ENCODE results near the gene HCN1.
"Not testable (repeated sequence)": the region's sequence is repeated elsewhere in the genome, so short reads cannot be mapped to it uniquely, and the experiment has no call there.

Gene HCN1

GRCh38 chr5:45444856-45445255 lies 251.3 kb downstream of the HCN1 start:
- H3K4me1 ChIP-seq (ENCODE audit: control extremely low read depth in 1 of 4, control insufficient read depth in 4 of 4, insufficient read depth in 4 of 4, low read length in 3 of 4); CTCF ChIA-PET; DNase-seq; H3K36me3 ChIP-seq (ENCODE audit: control insufficient read depth in 4 of 4, insufficient read depth in 4 of 4, low read length in 3 of 4); H3K27ac ChIP-seq (ENCODE audit: insufficient read depth in 1 of 2, low read depth in 1 of 2, low read length in 2 of 2, poor library complexity in 1 of 2, severe bottlenecking in 2 of 2); H3K9me3 ChIP-seq (ENCODE audit: control extremely low read depth in 1 of 5, control insufficient read depth in 4 of 5, insufficient read depth in 2 of 5, low read depth in 1 of 5, low read length in 4 of 5); H3K4me3 ChIP-seq (ENCODE audit: control insufficient read depth in 1 of 7, extremely low read depth in 1 of 7, insufficient read depth in 4 of 7, low read depth in 2 of 7, low read length in 6 of 7); H3K27me3 ChIP-seq (replicated peaks in 2 of 5; ENCODE audit: control insufficient read depth in 4 of 5, insufficient read depth in 5 of 5, low read length in 4 of 5); POLR2A ChIA-PET: not testable (repeated sequence)
- 85% methylated on average over 9 of the region's 15 CpGs for WGBS (ENCODE audit: insufficient coverage)

GRCh38 chr5:45440466-45440865 lies 255.7 kb downstream of the HCN1 start:
- H3K27ac ChIP-seq (ENCODE audit: insufficient read depth in 1 of 2, low read depth in 1 of 2, low read length in 2 of 2, poor library complexity in 1 of 2, severe bottlenecking in 2 of 2): no peak overlapping the region
- H3K36me3 ChIP-seq (ENCODE audit: control insufficient read depth in 4 of 4, insufficient read depth in 4 of 4, low read length in 3 of 4): no peaks in the 10 kb centered on the region
- ChIA-PET POLR2A (no interaction called here), CTCF (no interaction called here)
- no peaks in the 10 kb centered on the region for H3K4me1 ChIP-seq (ENCODE audit: control extremely low read depth in 1 of 4, control insufficient read depth in 4 of 4, insufficient read depth in 4 of 4, low read length in 3 of 4)
- no peak for DNase-seq
- 82% methylated on average over 1 of the region's 1 CpG for WGBS (ENCODE audit: insufficient coverage)
- no peaks in the 10 kb centered on the region for H3K27me3 ChIP-seq (replicated peaks in 2 of 5; ENCODE audit: control insufficient read depth in 4 of 5, insufficient read depth in 5 of 5, low read length in 4 of 5)
- no peaks in the 10 kb centered on the region for H3K9me3 ChIP-seq (ENCODE audit: control extremely low read depth in 1 of 5, control insufficient read depth in 4 of 5, insufficient read depth in 2 of 5, low read depth in 1 of 5, low read length in 4 of 5)
- no peak overlapping the region for H3K4me3 ChIP-seq (ENCODE audit: control insufficient read depth in 1 of 7, extremely low read depth in 1 of 7, insufficient read depth in 4 of 7, low read depth in 2 of 7, low read length in 6 of 7)

GRCh38 chr5:45437752-45438151 lies 258.4 kb downstream of the HCN1 start:
- DNase-seq: no peak
- no peaks in the 10 kb centered on the region for H3K9me3 ChIP-seq (ENCODE audit: control extremely low read depth in 1 of 5, control insufficient read depth in 4 of 5, insufficient read depth in 2 of 5, low read depth in 1 of 5, low read length in 4 of 5)
- H3K27ac ChIP-seq (ENCODE audit: insufficient read depth in 1 of 2, low read depth in 1 of 2, low read length in 2 of 2, poor library complexity in 1 of 2, severe bottlenecking in 2 of 2): no peak overlapping the region
- H3K4me3 ChIP-seq (ENCODE audit: control insufficient read depth in 1 of 7, extremely low read depth in 1 of 7, insufficient read depth in 4 of 7, low read depth in 2 of 7, low read length in 6 of 7): no peak overlapping the region
- H3K4me1 ChIP-seq (ENCODE audit: control extremely low read depth in 1 of 4, control insufficient read depth in 4 of 4, insufficient read depth in 4 of 4, low read length in 3 of 4): no peaks in the 10 kb centered on the region
- no peaks in the 10 kb centered on the region for H3K27me3 ChIP-seq (replicated peaks in 2 of 5; ENCODE audit: control insufficient read depth in 4 of 5, insufficient read depth in 5 of 5, low read length in 4 of 5)
- CTCF ChIA-PET: no interaction called here
- H3K36me3 ChIP-seq (ENCODE audit: control insufficient read depth in 4 of 4, insufficient read depth in 4 of 4, low read length in 3 of 4): no peaks in the 10 kb centered on the region
- POLR2A ChIA-PET: no interaction called here

GRCh38 chr5:45417285-45417998 lies 278.7 kb downstream of the HCN1 start:
- Histone ChIP-seq H3K4me3 (ENCODE audit: control insufficient read depth in 1 of 7, extremely low read depth in 1 of 7, insufficient read depth in 4 of 7, low read depth in 2 of 7, low read length in 6 of 7) (no peak overlapping the region), H3K36me3 (ENCODE audit: control insufficient read depth in 4 of 4, insufficient read depth in 4 of 4, low read length in 3 of 4) (no peaks in the 10 kb centered on the region), H3K9me3 (ENCODE audit: control extremely low read depth in 1 of 5, control insufficient read depth in 4 of 5, insufficient read depth in 2 of 5, low read depth in 1 of 5, low read length in 4 of 5) (no peaks in the 10 kb centered on the region), H3K4me1 (ENCODE audit: control extremely low read depth in 1 of 4, control insufficient read depth in 4 of 4, insufficient read depth in 4 of 4, low read length in 3 of 4) (no peaks in the 10 kb centered on the region), H3K27me3 (replicated peaks in 2 of 5; ENCODE audit: control insufficient read depth in 4 of 5, insufficient read depth in 5 of 5, low read length in 4 of 5) (no peaks in the 10 kb centered on the region), H3K27ac (ENCODE audit: insufficient read depth in 1 of 2, low read depth in 1 of 2, low read length in 2 of 2, poor library complexity in 1 of 2, severe bottlenecking in 2 of 2) (no peak overlapping the region)
- no peak for DNase-seq
- no CpG with 5 or more reads among the region's 2 CpGs for WGBS (ENCODE audit: insufficient coverage)
- POLR2A ChIA-PET: no interaction called here
- CTCF ChIA-PET: no interaction called here

- ChIA-PET POLR2A (no interaction called here), CTCF (no interaction called here)
- H3K36me3 ChIP-seq (ENCODE audit: control insufficient read depth in 4 of 4, insufficient read depth in 4 of 4, low read length in 3 of 4): no peaks in the 10 kb centered on the region
- no peaks in the 10 kb centered on the region for H3K4me1 ChIP-seq (ENCODE audit: control extremely low read depth in 1 of 4, control insufficient read depth in 4 of 4, insufficient read depth in 4 of 4, low read length in 3 of 4)
- no peaks in the 10 kb centered on the region for H3K27me3 ChIP-seq (replicated peaks in 2 of 5; ENCODE audit: control insufficient read depth in 4 of 5, insufficient read depth in 5 of 5, low read length in 4 of 5)
- H3K4me3 ChIP-seq (ENCODE audit: control insufficient read depth in 1 of 7, extremely low read depth in 1 of 7, insufficient read depth in 4 of 7, low read depth in 2 of 7, low read length in 6 of 7): no peak overlapping the region
- 95% methylated on average over 2 of the region's 2 CpGs for WGBS (ENCODE audit: insufficient coverage)
- DNase-seq: no peak
- H3K9me3 ChIP-seq (ENCODE audit: control extremely low read depth in 1 of 5, control insufficient read depth in 4 of 5, insufficient read depth in 2 of 5, low read depth in 1 of 5, low read length in 4 of 5): no peaks in the 10 kb centered on the region
- H3K27ac ChIP-seq (ENCODE audit: insufficient read depth in 1 of 2, low read depth in 1 of 2, low read length in 2 of 2, poor library complexity in 1 of 2, severe bottlenecking in 2 of 2): no peak overlapping the region
Observed at GRCh38 chr5:45414620-45415573, 281.3 kb downstream of the HCN1 start.

GRCh38 chr5:45411971-45412612 lies 284.1 kb downstream of the HCN1 start:
- 93% methylated on average over 3 of the region's 3 CpGs for WGBS (ENCODE audit: insufficient coverage)
- CTCF ChIA-PET: no interaction called here

More at GRCh38 chr5:45411971-45412612, 284.1 kb downstream of the HCN1 start:
- Histone ChIP-seq H3K4me3 (ENCODE audit: control insufficient read depth in 1 of 7, extremely low read depth in 1 of 7, insufficient read depth in 4 of 7, low read depth in 2 of 7, low read length in 6 of 7) (no peak overlapping the region), H3K27me3 (replicated peaks in 2 of 5; ENCODE audit: control insufficient read depth in 4 of 5, insufficient read depth in 5 of 5, low read length in 4 of 5) (no peaks in the 10 kb centered on the region), H3K9me3 (ENCODE audit: control extremely low read depth in 1 of 5, control insufficient read depth in 4 of 5, insufficient read depth in 2 of 5, low read depth in 1 of 5, low read length in 4 of 5) (no peaks in the 10 kb centered on the region), H3K4me1 (ENCODE audit: control extremely low read depth in 1 of 4, control insufficient read depth in 4 of 4, insufficient read depth in 4 of 4, low read length in 3 of 4) (no peaks in the 10 kb centered on the region), H3K27ac (ENCODE audit: insufficient read depth in 1 of 2, low read depth in 1 of 2, low read length in 2 of 2, poor library complexity in 1 of 2, severe bottlenecking in 2 of 2) (no peak overlapping the region), H3K36me3 (ENCODE audit: control insufficient read depth in 4 of 4, insufficient read depth in 4 of 4, low read length in 3 of 4) (no peaks in the 10 kb centered on the region)
- POLR2A ChIA-PET: no interaction called here
- DNase-seq: no peak

Data from common myeloid progenitor, CD34-positive (primary cell).